GM12872 (cell line): ENCODE results near the gene CUX1.

Source experiments
- TF ChIP-seq, protein P1 (sequence below): IDR thresholded peaks from 3 replicates; pipeline ENCODE4 v1.5.1; 2011; ENCODE audit warnings: low read depth, mild to moderate bottlenecking, low read length, moderate library complexity; ENCODE audit not compliant: insufficient read depth

CUX1 gene

GRCh38 chr7:101945034-101945758 lies 127.8 kb downstream of the CUX1 start:
- TF ChIP-seq, protein P1, sequence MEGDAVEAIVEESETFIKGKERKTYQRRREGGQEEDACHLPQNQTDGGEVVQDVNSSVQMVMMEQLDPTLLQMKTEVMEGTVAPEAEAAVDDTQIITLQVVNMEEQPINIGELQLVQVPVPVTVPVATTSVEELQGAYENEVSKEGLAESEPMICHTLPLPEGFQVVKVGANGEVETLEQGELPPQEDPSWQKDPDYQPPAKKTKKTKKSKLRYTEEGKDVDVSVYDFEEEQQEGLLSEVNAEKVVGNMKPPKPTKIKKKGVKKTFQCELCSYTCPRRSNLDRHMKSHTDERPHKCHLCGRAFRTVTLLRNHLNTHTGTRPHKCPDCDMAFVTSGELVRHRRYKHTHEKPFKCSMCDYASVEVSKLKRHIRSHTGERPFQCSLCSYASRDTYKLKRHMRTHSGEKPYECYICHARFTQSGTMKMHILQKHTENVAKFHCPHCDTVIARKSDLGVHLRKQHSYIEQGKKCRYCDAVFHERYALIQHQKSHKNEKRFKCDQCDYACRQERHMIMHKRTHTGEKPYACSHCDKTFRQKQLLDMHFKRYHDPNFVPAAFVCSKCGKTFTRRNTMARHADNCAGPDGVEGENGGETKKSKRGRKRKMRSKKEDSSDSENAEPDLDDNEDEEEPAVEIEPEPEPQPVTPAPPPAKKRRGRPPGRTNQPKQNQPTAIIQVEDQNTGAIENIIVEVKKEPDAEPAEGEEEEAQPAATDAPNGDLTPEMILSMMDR: no peak

GRCh38 chr7:101947899-101948298 lies 130.5 kb downstream of the CUX1 start:
- TF ChIP-seq, protein P1: no peak

- TF ChIP-seq, protein P1: no peak
Observed at GRCh38 chr7:101948650-101949049, 131.2 kb downstream of the CUX1 start.

DNA sequence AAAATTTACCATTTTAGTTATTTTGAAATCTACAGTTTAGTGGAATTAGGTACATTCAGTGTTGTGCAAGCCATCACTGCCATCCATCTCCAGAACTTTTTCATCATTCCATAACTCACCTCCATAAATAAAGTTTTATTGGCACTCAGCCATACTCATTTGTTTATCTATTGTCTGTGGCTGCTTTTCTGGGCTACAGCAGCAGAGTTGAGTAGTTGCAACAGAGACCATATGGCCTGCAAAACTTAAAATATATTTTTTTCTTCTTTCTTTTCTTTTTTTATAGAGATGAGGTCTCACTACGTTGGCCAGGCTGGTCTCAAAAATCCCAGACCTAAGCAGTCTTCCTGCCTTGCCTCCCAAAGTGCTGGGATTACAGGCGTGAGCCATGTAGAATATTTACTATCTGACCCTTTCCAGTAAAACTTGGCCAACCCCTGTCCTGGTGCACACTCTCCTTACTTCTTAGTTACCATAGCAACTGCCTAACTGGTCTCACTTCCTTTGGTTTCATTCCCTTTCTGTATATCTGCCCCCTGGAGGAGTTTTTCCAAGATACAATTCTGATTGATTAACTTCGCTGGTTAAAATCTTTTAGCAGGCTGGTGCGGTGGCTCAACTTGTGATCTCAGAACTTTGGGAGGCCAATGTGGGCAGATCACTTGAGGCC lies 133.2 kb downstream of the CUX1 start:
- TF ChIP-seq, protein P1: no peak

DNA sequence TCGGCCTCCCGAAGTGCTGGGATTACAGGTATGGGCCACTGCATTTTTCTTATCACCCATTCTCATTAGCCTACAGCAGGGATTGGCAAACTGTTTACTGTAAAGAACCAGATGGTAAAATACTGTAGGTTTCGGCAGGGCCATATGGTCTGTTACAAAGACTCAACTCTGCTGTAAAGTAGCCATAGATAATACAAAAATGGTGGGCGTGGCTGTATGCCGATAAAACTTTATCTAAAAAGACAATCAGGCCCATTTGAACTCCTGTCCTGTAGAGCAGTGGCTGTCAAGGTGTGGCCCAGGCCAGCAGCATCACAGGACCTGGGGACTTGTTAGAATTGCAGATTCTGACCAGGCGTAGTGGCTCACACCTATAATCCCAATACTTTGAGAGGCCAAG lies 134.3 kb downstream of the CUX1 start:
- TF ChIP-seq, protein P1: no peak

- TF ChIP-seq, protein P1: no peak
Observed at GRCh38 chr7:101952355-101953247, 135.2 kb downstream of the CUX1 start.

DNA sequence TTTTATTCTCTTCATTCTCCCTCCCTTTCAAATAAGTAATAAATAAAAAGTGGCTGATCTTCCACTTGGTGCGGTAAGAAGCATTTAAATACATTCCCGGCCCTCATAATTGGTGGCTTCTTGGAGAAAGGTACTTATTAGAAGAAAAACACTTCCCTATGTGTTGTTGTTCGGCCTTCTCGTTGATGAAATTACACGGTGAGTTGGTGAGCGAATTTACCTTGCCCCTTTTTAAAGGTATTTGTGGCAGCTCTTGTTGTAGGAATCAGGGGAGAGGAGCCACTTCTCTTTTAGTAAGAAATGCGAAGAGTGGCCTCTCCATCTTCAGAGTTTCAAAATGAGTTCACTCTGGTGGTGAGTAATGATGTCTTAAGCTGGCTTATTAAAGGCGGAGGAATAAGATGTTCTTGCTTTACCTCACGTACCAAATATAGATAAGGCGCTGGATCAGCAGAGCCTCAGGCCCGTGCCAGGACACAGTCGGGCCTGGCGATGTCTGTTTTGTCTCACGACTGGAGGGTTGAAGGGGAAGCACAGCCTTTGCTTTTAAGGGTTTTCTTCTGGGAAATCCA lies 135.9 kb downstream of the CUX1 start:
- TF ChIP-seq, protein P1: no peak
